GM18951 (cell line): ENCODE data around the gene SPINDOC.

Source experiments
- POLR2A ChIP-seq: IDR thresholded peaks from 4 replicates; pipeline ENCODE4 v1.6.1; 2011; ENCODE audit warnings: mild to moderate bottlenecking; ENCODE audit not compliant: insufficient read length, insufficient read depth; ENCODE audit errors: extremely low read depth
- in situ Hi-C: fragments of 300-500 bp; cut with MboI; formaldehyde crosslinking; loops from one replicate; pipeline ENCODE4 v1.12.0; 2022; ENCODE audit warnings: low sequenced_read_pairs, mixed read lengths, inconsistent platforms; ENCODE audit not compliant: unreplicated experiment

The SPINDOC gene

GRCh38 chr11:63833048-63833447 lies 19.8 kb downstream of the SPINDOC start:
- in situ Hi-C loops, result loop anchor here (10.0 kb wide), 2 partner anchors 112 to 322 kb away; no protein-coding TSS in a partner anchor
- no peak for TF ChIP-seq POLR2A

- no peak for TF ChIP-seq POLR2A
- in situ Hi-C loops, result loop anchor here (10.0 kb wide), 2 partner anchors 110 to 320 kb away; no protein-coding TSS in a partner anchor
Measured at GRCh38 chr11:63834535-63835157, 21.4 kb downstream of the SPINDOC start.

- no peak for TF ChIP-seq POLR2A
- in situ Hi-C loops, result loop anchor here (10.0 kb wide), 2 partner anchors 110 to 320 kb away; no protein-coding TSS in a partner anchor
Measured at GRCh38 chr11:63835158-63835545, 21.9 kb downstream of the SPINDOC start.

GRCh38 chr11:63837027-63837688 lies 23.9 kb downstream of the SPINDOC start:
- in situ Hi-C loops, result loop anchor here (10.0 kb wide), 2 partner anchors 108 to 318 kb away; no protein-coding TSS in a partner anchor
- TF ChIP-seq POLR2A, result no peak

GRCh38 chr11:63837739-63838138 lies 24.5 kb downstream of the SPINDOC start:
- TF ChIP-seq POLR2A, result no peak
- in situ Hi-C loops, result loop anchor here (10.0 kb wide), 2 partner anchors 107 to 317 kb away; no protein-coding TSS in a partner anchor

- no peak for TF ChIP-seq POLR2A
- in situ Hi-C loops, result loop anchor here (10.0 kb wide), 2 partner anchors 107 to 317 kb away; no protein-coding TSS in a partner anchor
Measured at GRCh38 chr11:63838150-63838677, 25.0 kb downstream of the SPINDOC start.

GRCh38 chr11:63838678-63839507 lies 25.6 kb downstream of the SPINDOC start, which contains the start of gene MARK2:
TSS of gene MARK2 (plus strand) at chr11:63839110. CDS start at chr11:63839507, 397 bp downstream.
- in situ Hi-C loops, result loop anchor here (10.0 kb wide), 2 partner anchors 106 to 316 kb away; no protein-coding TSS in a partner anchor

GRCh38 chr11:63839508-63840355 lies 26.5 kb downstream of the SPINDOC start:
- peak; percentile 15 for TF ChIP-seq POLR2A
- in situ Hi-C loops, result loop anchor here (10.0 kb wide), 2 partner anchors 105 to 315 kb away; no protein-coding TSS in a partner anchor

More at GRCh38 chr11:63838678-63839507, 25.6 kb downstream of the SPINDOC start, which contains the start of gene MARK2:
- TF ChIP-seq POLR2A, result peak; percentile 80

GRCh38 chr11:63840356-63841060 lies 27.3 kb downstream of the SPINDOC start:
- TF ChIP-seq POLR2A, result no peak
- in situ Hi-C loops, result no loop called here

- no peak for TF ChIP-seq POLR2A
- in situ Hi-C loops, result no loop called here
Measured at GRCh38 chr11:63841554-63841953, 28.3 kb downstream of the SPINDOC start.

GRCh38 chr11:63843041-63843440 lies 29.8 kb downstream of the SPINDOC start:
- no peak for TF ChIP-seq POLR2A
- in situ Hi-C loops, result no loop called here

GRCh38 chr11:63844836-63845235 lies 31.6 kb downstream of the SPINDOC start:
- TF ChIP-seq POLR2A, result no peak

More at GRCh38 chr11:63844836-63845235, 31.6 kb downstream of the SPINDOC start:
- in situ Hi-C loops, result no loop called here
